Glutamatergic neuron (in vitro differentiated cells): ENCODE data around the gene PPP4R3A. TPM values are rescaled to one million over a fixed set of nuclear protein-coding genes. Genes with fewer than 3 reads are reported as not detected.
A peak's percentile ranks its signal among the peaks of the same experiment; 100 is the strongest.

ENCODE experiments used
- DNase-seq: peaks from one replicate; pipeline ENCODE4 v3.0.0; 2022
- H3K27ac Mint-ChIP-seq: one replicate; pipeline ENCODE4 v1.8.0; 2020; ENCODE audit warnings: mild to moderate bottlenecking, mixed read lengths, inconsistent platforms; ENCODE audit not compliant: unreplicated experiment
- H3K27me3 Mint-ChIP-seq: one replicate; pipeline ENCODE4 v1.8.0; 2020; ENCODE audit warnings: mild to moderate bottlenecking, moderate library complexity, mixed read lengths, inconsistent platforms; ENCODE audit not compliant: unreplicated experiment
- H3K36me3 Mint-ChIP-seq: one replicate; pipeline ENCODE4 v1.8.0; 2020; ENCODE audit warnings: mild to moderate bottlenecking, mixed read lengths, inconsistent platforms; ENCODE audit not compliant: unreplicated experiment
- H3K4me1 Mint-ChIP-seq: one replicate; pipeline ENCODE4 v1.8.0; 2020; ENCODE audit warnings: mild to moderate bottlenecking, low read depth, mixed read lengths, inconsistent platforms; ENCODE audit not compliant: unreplicated experiment
- H3K4me3 Mint-ChIP-seq: one replicate; pipeline ENCODE4 v1.8.0; 2020; ENCODE audit warnings: mild to moderate bottlenecking, mixed read lengths, inconsistent platforms; ENCODE audit not compliant: unreplicated experiment
- H3K9me3 Mint-ChIP-seq: one replicate; pipeline ENCODE4 v1.8.0; 2020; ENCODE audit warnings: mild to moderate bottlenecking, moderate library complexity, mixed read lengths, inconsistent platforms; ENCODE audit not compliant: unreplicated experiment
- total RNA-seq: library from RNA; stranded (reverse); fragmentation: NEBNext Ultra II Directional; extraction: Animal tissue kit (Norgen Biotek cat#: 25700); gene quantifications from one replicate; pipeline ENCODE4 v1.2.1, GENCODE V29; 2021; ENCODE audit not compliant: unreplicated experiment
- TF ChIP-seq, protein P1 (sequence below): fragments of 200-600 bp; sonication (generic); IDR thresholded peaks from one replicate; pipeline ENCODE4 v1.5.0; 2021; ENCODE audit not compliant: partially characterized antibody, unreplicated experiment

The PPP4R3A gene
- total RNA-seq, 1 donor from 2014 or later, result 99.4 TPM

- no peaks in the 10 kb centered on the region for H3K36me3 Mint-ChIP-seq
- H3K4me1 Mint-ChIP-seq, result peaks cover 19% of the 10 kb centered on the region
- H3K27ac Mint-ChIP-seq, result no peak overlapping the region
- DNase-seq, result peak; percentile 54
- no peak overlapping the region for H3K4me3 Mint-ChIP-seq
- TF ChIP-seq, protein P1, sequence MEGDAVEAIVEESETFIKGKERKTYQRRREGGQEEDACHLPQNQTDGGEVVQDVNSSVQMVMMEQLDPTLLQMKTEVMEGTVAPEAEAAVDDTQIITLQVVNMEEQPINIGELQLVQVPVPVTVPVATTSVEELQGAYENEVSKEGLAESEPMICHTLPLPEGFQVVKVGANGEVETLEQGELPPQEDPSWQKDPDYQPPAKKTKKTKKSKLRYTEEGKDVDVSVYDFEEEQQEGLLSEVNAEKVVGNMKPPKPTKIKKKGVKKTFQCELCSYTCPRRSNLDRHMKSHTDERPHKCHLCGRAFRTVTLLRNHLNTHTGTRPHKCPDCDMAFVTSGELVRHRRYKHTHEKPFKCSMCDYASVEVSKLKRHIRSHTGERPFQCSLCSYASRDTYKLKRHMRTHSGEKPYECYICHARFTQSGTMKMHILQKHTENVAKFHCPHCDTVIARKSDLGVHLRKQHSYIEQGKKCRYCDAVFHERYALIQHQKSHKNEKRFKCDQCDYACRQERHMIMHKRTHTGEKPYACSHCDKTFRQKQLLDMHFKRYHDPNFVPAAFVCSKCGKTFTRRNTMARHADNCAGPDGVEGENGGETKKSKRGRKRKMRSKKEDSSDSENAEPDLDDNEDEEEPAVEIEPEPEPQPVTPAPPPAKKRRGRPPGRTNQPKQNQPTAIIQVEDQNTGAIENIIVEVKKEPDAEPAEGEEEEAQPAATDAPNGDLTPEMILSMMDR, result no peak
- peaks cover 10% of the 10 kb centered on the region for H3K9me3 Mint-ChIP-seq
- peaks cover 13% of the 10 kb centered on the region for H3K27me3 Mint-ChIP-seq
Measured at GRCh38 chr14:91417983-91418386, 92.1 kb downstream of the PPP4R3A start.

- DNase-seq, result peak; percentile 73
- peaks cover 24% of the 10 kb centered on the region for H3K4me1 Mint-ChIP-seq
- H3K27ac Mint-ChIP-seq, result no peak within 1 kb of the TSS
- no peaks in the 10 kb centered on the region for H3K36me3 Mint-ChIP-seq
- H3K27me3 Mint-ChIP-seq, result peaks cover 13% of the 10 kb centered on the region
- H3K9me3 Mint-ChIP-seq, result peaks cover 10% of the 10 kb centered on the region
- H3K4me3 Mint-ChIP-seq, result peak within 1 kb of the TSS; percentile 95
- TF ChIP-seq, protein P1, result no peak
Measured at GRCh38 chr14:91417120-91417982, 92.8 kb downstream of the PPP4R3A start, which contains the start of gene CCDC88C. CCDC88C (minus strand) TSS chr14:91417820; CDS start chr14:91417690, 130 bp downstream.

DNA sequence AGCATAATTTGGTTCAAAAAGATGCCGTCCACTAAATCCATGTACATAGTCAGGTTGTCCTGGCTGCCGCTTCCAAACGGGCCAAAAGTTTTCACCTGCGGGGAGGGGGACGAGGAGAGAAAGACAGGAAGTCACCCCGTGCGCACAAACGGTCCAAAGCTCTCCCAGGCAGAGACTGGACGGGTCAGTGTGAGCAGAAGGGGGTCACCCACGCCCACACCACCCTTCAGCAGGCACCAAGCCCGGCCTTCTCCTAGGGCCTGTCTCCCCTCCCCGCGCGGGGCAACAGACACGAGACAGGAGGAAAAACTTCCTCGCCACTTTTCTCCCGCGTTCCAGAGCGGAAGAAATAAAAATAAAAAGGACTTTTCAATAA, 93.4 kb downstream of the PPP4R3A start:
- Mint-ChIP-seq H3K36me3 (no peaks in the 10 kb centered on the region), H3K27me3 (peaks cover 13% of the 10 kb centered on the region), H3K4me3 (peak overlapping the region; percentile 95), H3K27ac (peak overlapping the region; percentile 81), H3K4me1 (peaks cover 24% of the 10 kb centered on the region), H3K9me3 (peaks cover 10% of the 10 kb centered on the region)
- no peak for DNase-seq
- TF ChIP-seq, protein P1, result peak; percentile 11

- no peak for DNase-seq
- Mint-ChIP-seq H3K4me1 (peaks cover 27% of the 10 kb centered on the region), H3K9me3 (peaks cover 11% of the 10 kb centered on the region), H3K4me3 (peak overlapping the region; percentile 95), H3K27ac (peak overlapping the region; percentile 81), H3K27me3 (peaks cover 13% of the 10 kb centered on the region), H3K36me3 (no peaks in the 10 kb centered on the region)
- TF ChIP-seq, protein P1, result no peak
Measured at GRCh38 chr14:91415794-91416743, 94.0 kb downstream of the PPP4R3A start.
